Tibial nerve (tissue), 3 donors: Measurements from ENCODE around the gene ZNF2.

Experiments used
- POLR2A ChIP-seq, 2 donors: fragments of 450-650 bp; IDR thresholded peaks; one replicate each; pipeline ENCODE4 v1.6.1; 2017; ENCODE audit warnings: antibody characterized with exemption in 2 of 2, mild to moderate bottlenecking in 2 of 2, moderate library complexity in 2 of 2
- TF ChIP-seq, protein P1 (sequence below), 5 experiments: fragments of 200-600 bp in 3 of 5; fragments of 450-650 bp in 2 of 5; sonication (generic) in 3 of 5; IDR thresholded peaks; one replicate each; pipeline ENCODE4 v1.5.1; 2016 to 2019; ENCODE audit warnings: antibody characterized with exemption in 5 of 5, mild to moderate bottlenecking in 3 of 5, moderate library complexity in 2 of 5

DNA sequence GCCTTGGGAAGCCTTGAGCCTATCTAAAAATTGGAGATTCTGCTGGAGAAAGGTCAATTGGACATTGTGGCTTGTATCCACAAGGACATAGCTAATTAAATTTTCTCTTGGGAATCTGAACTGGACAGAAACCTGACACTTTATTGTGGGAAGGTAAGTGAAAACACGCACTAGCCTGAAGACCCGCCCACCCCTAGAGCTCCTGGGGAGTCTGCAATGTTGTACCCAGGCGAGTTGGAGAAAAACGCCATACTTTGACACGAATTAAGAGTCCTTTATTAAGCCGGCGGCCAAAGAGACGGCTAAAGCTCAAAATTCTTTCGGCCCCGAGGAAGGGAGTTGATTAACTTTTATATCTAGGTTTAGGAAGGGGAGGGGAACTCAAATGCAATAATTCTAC is 40.5 kb downstream of the ZNF2 start:
- TF ChIP-seq, protein P1, sequence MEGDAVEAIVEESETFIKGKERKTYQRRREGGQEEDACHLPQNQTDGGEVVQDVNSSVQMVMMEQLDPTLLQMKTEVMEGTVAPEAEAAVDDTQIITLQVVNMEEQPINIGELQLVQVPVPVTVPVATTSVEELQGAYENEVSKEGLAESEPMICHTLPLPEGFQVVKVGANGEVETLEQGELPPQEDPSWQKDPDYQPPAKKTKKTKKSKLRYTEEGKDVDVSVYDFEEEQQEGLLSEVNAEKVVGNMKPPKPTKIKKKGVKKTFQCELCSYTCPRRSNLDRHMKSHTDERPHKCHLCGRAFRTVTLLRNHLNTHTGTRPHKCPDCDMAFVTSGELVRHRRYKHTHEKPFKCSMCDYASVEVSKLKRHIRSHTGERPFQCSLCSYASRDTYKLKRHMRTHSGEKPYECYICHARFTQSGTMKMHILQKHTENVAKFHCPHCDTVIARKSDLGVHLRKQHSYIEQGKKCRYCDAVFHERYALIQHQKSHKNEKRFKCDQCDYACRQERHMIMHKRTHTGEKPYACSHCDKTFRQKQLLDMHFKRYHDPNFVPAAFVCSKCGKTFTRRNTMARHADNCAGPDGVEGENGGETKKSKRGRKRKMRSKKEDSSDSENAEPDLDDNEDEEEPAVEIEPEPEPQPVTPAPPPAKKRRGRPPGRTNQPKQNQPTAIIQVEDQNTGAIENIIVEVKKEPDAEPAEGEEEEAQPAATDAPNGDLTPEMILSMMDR (IDR thresholded peaks at IDR 0.05): no peak
- no peak for TF ChIP-seq POLR2A (IDR thresholded peaks at IDR 0.05)
